ENCODE data around the gene NLRP3.
"Not testable (repeated sequence)": the region's sequence is repeated elsewhere in the genome, so short reads cannot be mapped to it uniquely, and the experiment has no call there.

NLRP3 gene

GRCh38 chr1:247469141-247469535 is 53.2 kb downstream of the NLRP3 start:
- DNase-seq (ENCODE audit: low read depth in 2 of 2) = no peak

GRCh38 chr1:247470942-247471429 is 55.0 kb downstream of the NLRP3 start:
- DNase-seq (ENCODE audit: low read depth in 2 of 2) = not testable (repeated sequence)

- no peak for DNase-seq (ENCODE audit: low read depth in 2 of 2)
These were observed 55.6 kb downstream of the NLRP3 start for GRCh38 chr1:247471445-247472016.

GRCh38 chr1:247472035-247472434 is 56.1 kb downstream of the NLRP3 start:
- DNase-seq (ENCODE audit: low read depth in 2 of 2) = no peak

- no peak for DNase-seq (ENCODE audit: low read depth in 2 of 2)
These were observed 58.4 kb downstream of the NLRP3 start for GRCh38 chr1:247474367-247474766.

GRCh38 chr1:247475793-247476192 is 59.8 kb downstream of the NLRP3 start:
- DNase-seq (ENCODE audit: low read depth in 2 of 2) = no peak

- DNase-seq (ENCODE audit: low read depth in 2 of 2) = not testable (repeated sequence)
These were observed 60.5 kb downstream of the NLRP3 start for GRCh38 chr1:247476328-247477058.

- DNase-seq (ENCODE audit: low read depth in 2 of 2) = no peak
These were observed 66.8 kb downstream of the NLRP3 start for GRCh38 chr1:247482747-247483146.

GRCh38 chr1:247487057-247487456 is 71.1 kb downstream of the NLRP3 start:
- DNase-seq (ENCODE audit: low read depth in 2 of 2) = peak in 1 of 2 donors; percentile 21

GRCh38 chr1:247491328-247491727 is 75.4 kb downstream of the NLRP3 start:
- DNase-seq (ENCODE audit: low read depth in 2 of 2) = no peak

- DNase-seq (ENCODE audit: low read depth in 2 of 2) = no peak
These were observed 77.1 kb downstream of the NLRP3 start for GRCh38 chr1:247493106-247493505.

- no peak for DNase-seq (ENCODE audit: low read depth in 2 of 2)
These were observed 78.8 kb downstream of the NLRP3 start for GRCh38 chr1:247494767-247495166.

GRCh38 chr1:247496581-247497285 is 80.8 kb downstream of the NLRP3 start:
- DNase-seq (ENCODE audit: low read depth in 2 of 2) = no peak

Data from stimulated activated CD4-positive, alpha-beta T cell treated with anti-CD3 and anti-CD28 coated beads, Interleukin-1b, Interleukin-23, amount 100 ng/mL, for 4 hours (primary cell).